Left forelimb (tissue), 1 donor: ENCODE results near the gene PPP1R37.
"Not testable (repeated sequence)": the region's sequence is repeated elsewhere in the genome, so short reads cannot be mapped to it uniquely, and the experiment has no call there.

Source experiments
- DNase-seq: peaks from one replicate; pipeline ENCODE4 v3.0.0-alpha.2; 2018; ENCODE audit warnings: low spot score

Gene PPP1R37

GRCh38 chr19:45115809-45116615, 23.0 kb downstream of the PPP1R37 start:
- no peak for DNase-seq

- no peak for DNase-seq
Observed at GRCh38 chr19:45117167-45117594, 24.2 kb downstream of the PPP1R37 start.

GRCh38 chr19:45117671-45118070, 24.7 kb downstream of the PPP1R37 start:
- no peak for DNase-seq

- DNase-seq = no peak
Observed at GRCh38 chr19:45118106-45118505, 25.1 kb downstream of the PPP1R37 start.

GRCh38 chr19:45118591-45119355, 25.8 kb downstream of the PPP1R37 start:
- not testable (repeated sequence) for DNase-seq

- DNase-seq = no peak
Observed at GRCh38 chr19:45119582-45119981, 26.6 kb downstream of the PPP1R37 start.

- no peak for DNase-seq
Observed at GRCh38 chr19:45121827-45122345, 28.9 kb downstream of the PPP1R37 start.

- DNase-seq = no peak
Observed at GRCh38 chr19:45122832-45123231, 29.9 kb downstream of the PPP1R37 start.

GRCh38 chr19:45123440-45123850, 30.5 kb downstream of the PPP1R37 start:
- no peak for DNase-seq

GRCh38 chr19:45124021-45124420, 31.0 kb downstream of the PPP1R37 start:
- no peak for DNase-seq

- DNase-seq = no peak
Observed at GRCh38 chr19:45125360-45125759, 32.4 kb downstream of the PPP1R37 start.

GRCh38 chr19:45125975-45126493, 33.1 kb downstream of the PPP1R37 start:
- DNase-seq = no peak

- no peak for DNase-seq
Observed at GRCh38 chr19:45126654-45127053, 33.7 kb downstream of the PPP1R37 start.

GRCh38 chr19:45128146-45128545, 35.2 kb downstream of the PPP1R37 start:
- no peak for DNase-seq

GRCh38 chr19:45128806-45129205, 35.8 kb downstream of the PPP1R37 start:
- DNase-seq = no peak

- DNase-seq = no peak
Observed at GRCh38 chr19:45130236-45130635, 37.3 kb downstream of the PPP1R37 start.

- no peak for DNase-seq
Observed at GRCh38 chr19:45130888-45131615, 38.1 kb downstream of the PPP1R37 start.

GRCh38 chr19:45133661-45134060, 40.7 kb downstream of the PPP1R37 start:
- no peak for DNase-seq

GRCh38 chr19:45135176-45135885, 42.4 kb downstream of the PPP1R37 start:
- DNase-seq = no peak

GRCh38 chr19:45136507-45137178, 43.7 kb downstream of the PPP1R37 start:
- no peak for DNase-seq
